Stimulated activated effector memory CD8-positive, alpha-beta T cell treated with anti-CD3 and anti-CD28 coated beads, Interleukin-12 subunit alpha, Interleukin-12 subunit beta, amount 100 ng/mL, for 72 hours (primary cell): ENCODE results near the gene ZCCHC3.

Experiments
- ATAC-seq: fragments of 150-1000 bp; cut with Tn5 transposase; 2 replicates; pipeline ENCODE4 v1.10.0; 2021
- DNase-seq, 2 donors: peaks; one replicate each; pipeline ENCODE4 v3.0.0; 2021 to 2022; ENCODE audit warnings: low spot score in 2 of 2
- H3K27ac Mint-ChIP-seq: one replicate; pipeline ENCODE4 v1.8.0; 2022; ENCODE audit warnings: mild to moderate bottlenecking, mixed read lengths
- H3K36me3 Mint-ChIP-seq: one replicate; pipeline ENCODE4 v1.8.0; 2022; ENCODE audit warnings: mild to moderate bottlenecking, mixed read lengths
- H3K4me1 Mint-ChIP-seq: one replicate; pipeline ENCODE4 v1.8.0; 2022; ENCODE audit warnings: mixed read lengths
- H3K4me3 Mint-ChIP-seq: one replicate; pipeline ENCODE4 v1.8.0; 2022; ENCODE audit warnings: mild to moderate bottlenecking, mixed read lengths
- H3K9me3 Mint-ChIP-seq: one replicate; pipeline ENCODE4 v1.8.0; 2022; ENCODE audit warnings: mixed read lengths

ZCCHC3 gene

DNA sequence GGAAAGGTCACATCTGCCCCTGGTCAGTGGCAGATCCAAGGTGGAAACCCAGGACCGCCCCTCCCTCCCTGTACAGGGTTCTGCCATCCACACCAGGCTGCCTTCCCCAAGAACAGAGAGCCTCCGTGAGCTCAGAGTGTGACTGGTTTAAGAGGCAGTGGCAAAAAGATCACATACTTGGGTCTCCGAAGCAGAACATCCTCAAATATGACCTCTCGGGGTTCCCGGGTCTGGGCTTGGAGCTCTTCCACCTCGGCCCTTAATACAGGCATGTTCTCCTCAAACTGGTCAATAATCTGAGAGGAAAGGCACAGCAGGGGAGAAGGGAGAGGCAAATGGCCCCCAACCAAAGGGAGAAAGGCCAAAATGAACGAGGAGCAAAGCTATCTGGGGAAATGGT is 21.6 kb upstream of the ZCCHC3 start:
- Mint-ChIP-seq H3K4me3 (no peak overlapping the region), H3K9me3 (no peaks in the 10 kb centered on the region), H3K36me3 (no peaks in the 10 kb centered on the region), H3K27ac (no peak overlapping the region), H3K4me1 (no peaks in the 10 kb centered on the region)
- ATAC-seq (no peak), DNase-seq (no peak)

DNA sequence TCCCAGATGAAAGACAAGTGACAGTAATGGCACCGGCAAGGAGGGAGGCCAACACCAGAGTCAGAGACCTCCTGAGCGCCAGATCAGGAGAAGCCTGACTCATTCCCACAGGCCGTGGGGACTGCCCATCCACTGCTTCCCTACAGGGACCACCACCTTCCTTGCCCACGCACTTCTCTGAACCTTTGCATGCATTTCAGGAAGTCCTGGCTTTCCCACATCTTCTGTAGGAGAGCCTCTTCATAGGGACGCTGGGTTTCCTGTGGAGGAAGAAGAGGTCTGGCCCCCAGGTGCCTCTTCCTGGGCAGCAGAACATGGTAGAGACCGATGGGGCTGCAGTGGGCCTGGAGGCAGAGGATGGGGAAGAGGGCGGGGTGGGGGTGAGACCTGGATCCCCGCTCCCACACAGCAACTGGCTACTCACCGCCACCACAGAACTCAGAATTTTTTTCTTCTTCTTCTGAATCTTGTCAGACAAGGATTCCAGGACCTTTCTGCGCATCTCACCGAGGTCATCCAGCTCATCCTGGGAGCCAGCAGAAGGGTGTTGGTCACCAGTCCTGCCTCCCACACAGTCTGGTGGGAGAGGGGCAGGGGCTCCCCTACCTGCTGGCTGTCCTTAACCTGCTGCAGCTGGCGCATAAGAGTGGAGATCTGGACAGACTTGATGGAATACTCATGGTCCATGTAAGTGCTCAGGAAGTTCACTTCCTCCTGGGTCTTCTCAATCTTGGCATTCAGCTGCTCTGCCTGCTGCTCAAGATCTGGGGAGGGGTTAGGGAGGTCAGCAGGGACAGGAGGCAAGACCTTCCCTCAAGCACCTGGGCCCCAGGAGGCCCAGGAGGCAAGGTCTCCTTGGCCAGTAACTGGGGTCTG is 20.5 kb upstream of the ZCCHC3 start:
- H3K4me1 Mint-ChIP-seq = no peaks in the 10 kb centered on the region
- H3K9me3 Mint-ChIP-seq = no peaks in the 10 kb centered on the region
- no peak overlapping the region for H3K27ac Mint-ChIP-seq
- ATAC-seq (no peak), DNase-seq (no peak)
- no peak overlapping the region for H3K4me3 Mint-ChIP-seq
- H3K36me3 Mint-ChIP-seq = no peaks in the 10 kb centered on the region

GRCh38 chr20:277496-277781 is 19.9 kb upstream of the ZCCHC3 start:
- ATAC-seq (no peak), DNase-seq (no peak)
- Mint-ChIP-seq H3K4me1 (no peaks in the 10 kb centered on the region), H3K9me3 (no peaks in the 10 kb centered on the region), H3K36me3 (no peaks in the 10 kb centered on the region), H3K27ac (no peak overlapping the region), H3K4me3 (no peak overlapping the region)

- H3K9me3 Mint-ChIP-seq = no peaks in the 10 kb centered on the region
Measured at GRCh38 chr20:278181-278580, 19.2 kb upstream of the ZCCHC3 start.

DNA sequence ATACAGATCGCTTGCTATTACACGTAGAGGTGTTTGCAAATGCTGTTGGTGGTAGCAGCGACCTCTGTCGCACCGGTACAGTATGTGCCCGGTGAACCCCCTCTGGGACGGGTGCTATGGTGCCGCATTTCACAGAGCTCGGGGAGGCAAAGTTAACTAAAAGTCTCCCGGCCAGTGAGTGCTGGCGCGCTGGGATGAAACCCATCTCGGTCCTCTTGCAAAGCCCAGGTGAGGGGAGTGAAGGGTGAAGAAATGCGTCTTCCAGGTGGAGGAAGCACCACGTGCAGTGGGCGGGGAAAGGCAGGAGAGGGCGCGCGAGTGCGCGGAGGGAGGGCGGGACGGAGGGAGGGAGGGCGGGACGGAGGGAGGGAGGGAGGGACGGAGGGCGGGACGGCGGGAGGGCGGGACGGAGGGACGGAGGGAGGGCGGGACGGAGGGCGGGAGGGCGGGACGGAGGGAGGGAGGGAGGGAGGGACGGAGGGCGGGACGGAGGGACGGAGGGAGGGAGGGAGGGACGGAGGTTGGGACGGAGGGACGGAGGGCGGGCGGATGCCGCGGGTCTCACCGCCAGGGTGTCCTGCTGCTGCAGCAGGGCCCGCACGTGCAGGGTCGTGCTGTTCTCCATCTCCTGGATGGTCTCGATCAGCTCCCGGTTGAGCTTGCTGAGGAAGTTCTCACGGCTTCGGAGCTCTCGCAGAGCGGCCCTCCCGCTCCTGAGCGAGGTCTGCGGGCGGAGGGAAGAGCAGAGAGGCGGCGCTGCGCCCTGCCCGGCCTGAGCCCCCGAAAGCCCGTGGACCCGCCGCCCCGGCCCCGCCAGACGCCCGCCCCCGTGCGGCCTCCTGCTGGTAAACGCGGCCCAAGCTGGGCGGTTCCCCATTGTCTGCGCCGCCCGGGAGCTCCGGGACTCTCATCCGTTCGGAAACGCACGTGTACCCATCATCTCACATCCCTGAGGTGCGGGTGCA is 18.5 kb upstream of the ZCCHC3 start:
- H3K4me3 Mint-ChIP-seq = no peak overlapping the region
- no peak overlapping the region for H3K27ac Mint-ChIP-seq
- H3K9me3 Mint-ChIP-seq = no peaks in the 10 kb centered on the region
- H3K4me1 Mint-ChIP-seq = no peaks in the 10 kb centered on the region
- H3K36me3 Mint-ChIP-seq = no peaks in the 10 kb centered on the region
- no peak for DNase-seq
- ATAC-seq = no peak

More at GRCh38 chr20:278181-278580, 19.2 kb upstream of the ZCCHC3 start:
- DNase-seq = no peak
- H3K4me3 Mint-ChIP-seq = no peak overlapping the region
- no peak overlapping the region for H3K27ac Mint-ChIP-seq
- no peaks in the 10 kb centered on the region for H3K36me3 Mint-ChIP-seq
- H3K4me1 Mint-ChIP-seq = no peaks in the 10 kb centered on the region
- no peak for ATAC-seq

- no peak overlapping the region for H3K4me3 Mint-ChIP-seq
- no peak overlapping the region for H3K27ac Mint-ChIP-seq
- H3K4me1 Mint-ChIP-seq = peaks cover 11% of the 10 kb centered on the region
- H3K36me3 Mint-ChIP-seq = peaks cover 7% of the 10 kb centered on the region
- ATAC-seq (no peak), DNase-seq (no peak)
- no peaks in the 10 kb centered on the region for H3K9me3 Mint-ChIP-seq
Measured at GRCh38 chr20:284172-284571, 13.2 kb upstream of the ZCCHC3 start.

DNA sequence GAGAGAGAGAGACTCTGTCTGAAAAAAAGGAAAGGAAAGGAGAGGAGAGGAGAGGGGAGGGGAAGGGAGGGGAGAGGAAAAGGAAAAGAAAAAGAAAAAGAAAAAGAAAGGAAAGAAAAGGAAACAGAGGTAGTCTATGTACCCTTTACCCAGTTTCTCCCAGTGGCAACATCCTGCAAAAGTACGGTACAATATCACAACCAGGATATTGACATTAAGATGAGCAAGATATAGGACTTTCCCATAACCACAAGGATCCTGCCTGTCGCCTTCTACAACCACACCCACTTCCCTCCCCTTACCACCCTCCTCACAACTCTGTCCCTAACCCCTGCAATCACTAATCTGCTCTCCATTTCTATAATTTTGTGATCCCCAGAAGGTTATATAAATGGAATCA is 10.9 kb upstream of the ZCCHC3 start:
- DNase-seq (no peak), ATAC-seq (no peak)
- Mint-ChIP-seq H3K27ac (no peak overlapping the region), H3K9me3 (no peaks in the 10 kb centered on the region), H3K4me1 (peaks cover 20% of the 10 kb centered on the region), H3K4me3 (no peak overlapping the region), H3K36me3 (peaks cover 7% of the 10 kb centered on the region)

- Mint-ChIP-seq H3K27ac (no peak overlapping the region), H3K4me3 (no peak overlapping the region), H3K4me1 (peaks cover 20% of the 10 kb centered on the region), H3K36me3 (peaks cover 7% of the 10 kb centered on the region), H3K9me3 (no peaks in the 10 kb centered on the region)
- ATAC-seq = no peak
- no peak for DNase-seq
Measured at GRCh38 chr20:288956-289692, 8.2 kb upstream of the ZCCHC3 start.

DNA sequence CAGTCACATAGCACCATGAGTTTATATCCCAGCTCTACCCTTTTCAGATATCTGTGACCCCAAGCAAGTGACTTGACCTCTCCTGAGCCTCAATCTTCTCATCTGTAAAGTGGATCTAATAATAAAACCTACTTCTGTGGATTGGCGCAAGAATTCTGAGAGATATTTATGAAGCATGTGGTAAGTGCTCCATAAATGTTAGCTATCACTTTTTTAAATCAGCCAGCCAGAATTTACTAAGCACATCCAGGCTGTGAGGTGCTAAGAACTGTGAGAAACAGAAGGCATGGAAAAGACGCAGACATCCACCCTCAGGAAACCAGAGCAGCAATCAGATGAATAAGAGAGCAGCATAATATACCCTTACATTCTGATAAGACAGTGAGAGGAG is 7.7 kb upstream of the ZCCHC3 start:
- H3K9me3 Mint-ChIP-seq = no peaks in the 10 kb centered on the region
- no peak overlapping the region for H3K27ac Mint-ChIP-seq
- no peak for ATAC-seq
- no peak for DNase-seq
- peaks cover 20% of the 10 kb centered on the region for H3K4me1 Mint-ChIP-seq
- H3K36me3 Mint-ChIP-seq = peaks cover 7% of the 10 kb centered on the region
- no peak overlapping the region for H3K4me3 Mint-ChIP-seq

DNA sequence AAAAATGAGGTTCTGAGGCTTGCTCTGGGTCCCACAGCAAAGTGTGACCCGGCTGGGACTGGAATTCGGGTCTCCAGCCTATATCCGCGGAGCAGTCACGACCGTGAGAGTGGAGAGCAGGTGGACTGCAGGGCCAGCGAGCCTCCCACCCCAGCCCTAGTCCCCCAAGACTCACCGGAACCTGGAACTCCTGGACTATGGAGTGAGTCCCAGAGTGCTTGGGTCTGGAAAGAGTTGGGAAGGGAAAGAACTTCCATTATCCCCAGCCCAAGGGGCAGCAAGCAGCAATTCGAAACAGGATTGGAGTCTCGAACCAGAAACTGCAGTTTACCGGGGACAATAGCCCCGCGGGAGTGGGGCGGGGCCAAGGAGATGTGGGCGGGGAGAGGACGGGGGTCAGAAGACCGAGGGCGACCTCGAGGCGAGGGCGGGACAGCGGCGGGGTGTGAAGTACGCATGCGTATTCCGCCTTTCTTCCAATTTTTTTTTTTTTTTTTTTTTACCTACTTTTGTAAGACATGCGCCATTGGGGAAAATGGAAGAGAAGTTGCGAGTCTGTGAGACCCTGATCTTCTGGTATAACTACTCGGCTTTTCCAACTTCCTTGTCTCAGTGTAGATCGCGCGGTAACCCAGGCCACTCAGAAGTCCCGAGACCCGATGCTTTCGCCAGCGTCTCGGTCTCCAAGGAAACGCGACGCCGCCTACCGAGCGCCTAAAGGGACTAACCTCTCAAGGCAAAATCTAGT is 7.1 kb upstream of the ZCCHC3 start, which contains the start of gene C20orf96:
Gene C20orf96 (minus strand): TSS at position 667 of the 748 bp plus-strand sequence. CDS start 140 bp downstream, at position 527.
- no peaks in the 10 kb centered on the region for H3K9me3 Mint-ChIP-seq
- peaks cover 20% of the 10 kb centered on the region for H3K4me1 Mint-ChIP-seq
- ATAC-seq (peak; percentile 94), DNase-seq (peak; percentile 79 to 92)
- H3K4me3 Mint-ChIP-seq = no peak within 1 kb of the TSS
- H3K36me3 Mint-ChIP-seq = peaks cover 7% of the 10 kb centered on the region
- no peak within 1 kb of the TSS for H3K27ac Mint-ChIP-seq

- Mint-ChIP-seq H3K9me3 (no peaks in the 10 kb centered on the region), H3K36me3 (peaks cover 23% of the 10 kb centered on the region), H3K4me1 (peaks cover 36% of the 10 kb centered on the region), H3K4me3 (no peak overlapping the region), H3K27ac (no peak overlapping the region)
- DNase-seq (no peak), ATAC-seq (no peak)
Measured at GRCh38 chr20:294602-295001, 2.8 kb upstream of the ZCCHC3 start.

DNA sequence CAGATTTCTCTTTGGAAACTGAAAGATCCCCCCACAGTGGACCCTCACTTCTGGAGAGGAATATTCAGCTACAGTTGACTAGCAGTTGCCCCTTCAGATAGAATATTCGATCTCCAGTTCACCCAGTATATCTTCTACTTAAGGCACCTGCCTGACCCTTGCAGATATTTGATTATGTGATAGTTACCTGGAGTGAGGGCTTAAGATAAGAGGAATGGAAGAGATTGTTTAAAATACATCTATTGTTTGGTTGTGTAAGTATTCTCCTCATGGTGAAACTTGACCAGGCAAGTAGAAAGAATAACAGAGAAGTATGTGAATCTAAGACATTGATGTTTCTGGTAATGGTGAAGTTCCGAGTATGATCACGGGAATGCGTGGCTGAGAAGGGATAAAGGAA is 1.6 kb upstream of the ZCCHC3 start:
- H3K36me3 Mint-ChIP-seq = peaks cover 34% of the 10 kb centered on the region
- H3K9me3 Mint-ChIP-seq = no peaks in the 10 kb centered on the region
- DNase-seq (no peak), ATAC-seq (no peak)
- peak overlapping the region; percentile 100 for H3K27ac Mint-ChIP-seq
- peaks cover 41% of the 10 kb centered on the region for H3K4me1 Mint-ChIP-seq
- peak overlapping the region; percentile 98 for H3K4me3 Mint-ChIP-seq

DNA sequence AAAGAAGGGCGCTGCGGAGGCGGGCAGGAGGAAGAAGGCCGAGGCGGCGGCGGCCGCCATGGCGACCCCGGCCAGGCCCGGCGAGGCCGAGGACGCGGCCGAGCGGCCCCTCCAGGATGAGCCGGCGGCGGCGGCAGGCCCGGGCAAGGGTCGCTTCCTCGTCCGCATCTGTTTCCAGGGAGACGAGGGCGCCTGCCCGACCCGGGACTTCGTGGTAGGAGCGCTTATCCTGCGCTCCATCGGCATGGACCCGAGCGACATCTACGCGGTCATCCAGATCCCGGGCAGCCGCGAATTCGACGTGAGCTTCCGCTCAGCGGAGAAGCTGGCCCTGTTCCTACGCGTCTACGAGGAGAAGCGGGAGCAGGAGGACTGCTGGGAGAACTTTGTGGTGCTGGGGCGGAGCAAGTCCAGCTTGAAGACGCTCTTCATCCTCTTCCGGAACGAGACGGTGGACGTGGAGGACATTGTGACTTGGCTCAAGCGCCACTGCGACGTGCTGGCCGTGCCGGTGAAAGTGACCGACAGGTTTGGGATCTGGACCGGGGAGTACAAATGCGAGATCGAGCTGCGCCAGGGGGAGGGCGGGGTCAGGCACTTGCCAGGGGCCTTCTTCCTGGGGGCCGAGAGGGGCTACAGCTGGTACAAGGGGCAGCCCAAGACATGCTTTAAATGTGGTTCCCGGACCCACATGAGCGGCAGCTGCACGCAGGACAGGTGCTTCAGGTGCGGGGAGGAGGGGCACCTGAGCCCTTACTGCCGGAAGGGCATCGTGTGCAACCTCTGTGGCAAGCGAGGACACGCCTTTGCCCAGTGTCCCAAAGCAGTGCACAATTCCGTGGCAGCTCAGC is 780 bp downstream of the ZCCHC3 start:
- Mint-ChIP-seq H3K9me3 (no peaks in the 10 kb centered on the region), H3K4me1 (peaks cover 53% of the 10 kb centered on the region), H3K36me3 (peaks cover 43% of the 10 kb centered on the region), H3K4me3 (peak overlapping the region; percentile 98), H3K27ac (peak overlapping the region; percentile 100)
- ATAC-seq (peak; percentile 48), DNase-seq (peak; percentile 40 to 75)
